NOMO-1 treated with DMSO at 0.1 percent for 48 hours (cell line): ENCODE measurements around the gene AK5.

Source experiments
- DNase-seq: peaks from one replicate; lab custom pipeline; 2025; ENCODE audit not compliant: unreplicated experiment; lab: John Stamatoyannopoulos, UW

Gene AK5

GRCh38 chr1:77538956-77539518 lies 257.2 kb downstream of the AK5 start:
- DNase-seq, result peak; percentile 47

DNA sequence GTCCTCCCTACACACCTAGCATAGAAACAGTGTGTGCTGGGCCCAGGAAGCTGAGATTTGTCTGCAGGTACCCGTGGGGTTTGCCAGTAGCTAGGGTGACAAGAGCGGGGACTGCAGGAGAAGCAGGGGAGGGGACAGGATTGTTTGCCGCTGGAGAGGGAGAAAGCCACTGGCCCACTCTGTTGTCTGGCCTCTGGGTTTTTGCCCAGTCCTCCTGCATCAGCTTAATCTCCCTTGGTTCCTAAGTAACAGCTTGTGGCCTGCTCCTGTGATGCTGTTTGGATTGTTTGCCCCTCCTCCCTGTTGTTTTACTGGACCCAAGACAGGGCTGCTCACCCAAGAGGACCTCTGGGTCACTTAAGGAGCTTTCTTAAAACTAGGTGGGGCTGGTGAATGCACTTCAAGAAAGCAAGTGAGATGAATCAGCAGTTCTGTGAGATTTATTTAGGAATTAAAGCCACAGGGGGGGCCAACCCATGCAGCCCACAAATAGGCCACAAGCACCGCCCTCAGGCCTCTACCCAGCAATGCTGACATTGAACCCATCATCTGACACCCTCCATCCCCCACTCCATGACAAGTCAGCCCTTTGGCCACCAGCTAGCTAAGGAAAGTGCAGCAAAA lies 257.8 kb downstream of the AK5 start:
- DNase-seq, result peak; percentile 45

- DNase-seq, result peak; percentile 57
These were observed 258.8 kb downstream of the AK5 start for GRCh38 chr1:77540501-77541161.

GRCh38 chr1:77541162-77541545 lies 259.3 kb downstream of the AK5 start:
- DNase-seq, result no peak

DNA sequence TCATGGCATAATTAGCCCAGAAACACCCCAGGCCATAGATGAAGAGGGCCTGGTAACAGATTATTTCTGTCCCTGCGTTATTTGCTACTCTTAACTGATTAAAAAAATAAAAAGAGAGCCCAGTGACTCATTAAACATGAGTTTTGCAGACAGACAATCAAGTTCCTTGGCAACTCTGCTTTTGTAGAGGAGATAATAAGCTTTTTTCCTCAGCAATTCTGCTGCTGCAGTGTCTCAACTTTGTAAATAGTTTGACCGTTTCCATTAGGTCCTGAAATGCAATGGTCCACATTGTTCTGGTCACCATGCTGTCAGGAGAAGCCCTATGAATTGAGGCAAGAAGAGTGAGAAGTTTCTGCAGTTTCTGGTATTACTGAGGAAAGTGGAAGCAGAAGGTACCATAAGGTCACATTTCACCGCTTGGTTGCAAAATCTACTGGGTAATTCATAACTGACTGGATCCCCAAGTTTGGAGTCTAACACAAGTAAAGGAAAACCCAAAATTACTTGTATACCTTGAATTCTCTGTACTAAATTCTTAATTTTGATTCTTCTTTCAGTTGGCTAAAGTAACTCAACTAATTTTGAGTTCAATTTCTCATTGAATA lies 261.1 kb downstream of the AK5 start:
- peak; percentile 65 for DNase-seq

- DNase-seq, result no peak
These were observed 262.1 kb downstream of the AK5 start for GRCh38 chr1:77543822-77544448.

DNA sequence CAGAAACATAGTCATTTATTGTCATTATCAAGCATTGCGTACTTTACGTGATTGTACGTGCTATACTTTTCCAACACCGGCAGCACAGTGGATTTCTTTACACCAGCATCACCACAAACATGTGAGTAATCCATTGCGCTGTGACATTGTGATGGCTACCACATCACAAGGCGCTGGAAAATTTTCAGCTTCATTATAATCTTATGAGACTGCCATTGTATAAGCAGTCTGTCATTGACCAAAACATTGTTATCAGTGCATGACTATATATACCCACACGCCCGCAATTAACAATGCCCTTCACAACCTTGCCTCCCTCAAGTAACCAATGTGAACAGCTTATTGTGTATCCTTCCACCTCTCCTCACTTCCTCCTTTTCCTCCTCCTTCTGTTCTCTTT lies 263.0 kb downstream of the AK5 start:
- DNase-seq, result no peak

GRCh38 chr1:77545970-77546369 lies 264.2 kb downstream of the AK5 start:
- DNase-seq, result no peak

DNA sequence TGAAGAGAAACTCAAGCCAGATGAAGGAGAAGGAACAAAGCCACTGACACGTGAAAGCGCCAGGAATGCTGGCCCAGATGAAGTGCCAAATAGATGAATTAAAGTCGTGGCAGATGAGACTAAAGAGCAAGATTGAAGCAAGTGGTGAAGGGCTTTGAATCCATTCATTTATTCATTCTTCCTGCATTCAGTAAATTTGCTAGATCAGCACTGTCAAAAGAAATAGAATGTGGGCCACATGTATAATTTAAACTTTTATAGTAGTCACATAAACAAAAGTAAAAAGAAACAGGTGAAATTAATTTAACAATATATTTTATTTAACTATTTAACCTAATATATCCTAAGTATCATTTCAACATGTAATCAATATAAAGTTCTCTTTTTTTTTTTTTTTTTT lies 265.1 kb downstream of the AK5 start:
- no peak for DNase-seq

DNA sequence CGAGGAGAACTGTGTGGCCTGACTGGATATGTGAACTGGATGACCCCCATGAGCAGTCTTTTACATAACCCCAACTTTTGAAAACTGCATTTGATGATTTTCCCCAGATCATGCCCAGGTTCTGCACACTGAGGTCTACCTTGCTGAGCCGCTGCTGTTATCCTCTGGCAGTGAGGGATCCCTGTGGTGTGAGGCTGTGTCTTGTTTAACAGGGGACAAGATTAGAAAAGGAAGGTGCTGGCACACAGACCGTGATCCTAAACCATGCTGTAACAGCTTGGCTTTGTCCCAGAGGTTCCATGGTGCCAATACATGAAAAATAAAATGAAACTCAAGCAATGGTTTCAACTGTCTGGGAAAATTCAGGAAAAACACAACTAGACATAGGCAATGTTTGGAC lies 266.5 kb downstream of the AK5 start:
- no peak for DNase-seq

- DNase-seq, result no peak
These were observed 268.3 kb downstream of the AK5 start for GRCh38 chr1:77550135-77550534.

DNA sequence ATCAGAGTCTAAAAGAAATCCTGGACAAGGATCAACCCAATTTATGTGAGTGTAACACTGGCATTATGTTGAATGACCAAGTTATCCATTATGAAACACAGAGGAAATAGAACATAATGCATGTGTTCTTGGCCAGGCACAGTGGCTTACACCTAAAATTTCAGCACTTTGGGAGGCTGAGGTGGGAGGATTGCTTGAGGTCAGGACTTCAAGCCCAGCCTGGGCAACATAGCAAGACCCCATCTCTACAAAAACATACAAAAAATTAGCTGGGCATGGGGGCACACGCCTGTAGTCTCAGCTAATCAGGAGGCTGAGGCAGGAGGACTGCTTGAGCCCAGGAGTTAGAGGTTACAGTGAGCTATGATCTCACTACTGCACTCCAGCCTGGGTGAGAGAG lies 270.8 kb downstream of the AK5 start:
- no peak for DNase-seq

DNA sequence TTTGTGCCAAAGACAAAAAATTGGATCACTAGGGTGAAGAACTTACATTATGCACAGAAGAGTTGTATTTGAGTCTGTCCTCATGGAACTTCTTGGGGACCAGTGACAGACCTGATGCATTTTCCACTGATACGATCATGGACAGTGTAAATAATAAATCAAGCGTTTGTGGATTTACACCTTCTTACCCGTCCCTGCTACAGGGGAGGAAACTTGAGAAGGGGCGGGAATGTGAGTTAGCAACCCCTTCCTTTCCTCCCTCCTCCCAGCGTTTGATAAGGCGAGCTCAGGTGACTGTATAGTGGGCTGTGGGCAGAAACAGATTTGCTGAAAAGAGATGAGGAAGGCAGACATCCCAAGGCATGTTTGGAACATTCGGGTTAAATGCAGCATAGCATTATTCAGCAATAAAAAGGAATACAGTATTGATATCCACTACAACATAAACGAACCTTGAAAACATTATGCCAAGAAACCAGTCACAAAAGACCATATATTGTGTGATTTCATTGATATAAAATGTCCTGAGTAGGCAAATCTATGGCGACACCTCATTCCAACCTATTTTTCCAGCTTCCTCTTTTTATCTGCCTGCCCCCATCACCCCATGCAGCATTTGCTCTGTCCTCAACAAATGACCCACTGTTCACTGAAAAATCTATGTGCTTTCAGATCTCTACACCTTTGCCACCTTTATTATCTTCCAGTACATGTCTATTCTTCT lies 271.9 kb downstream of the AK5 start:
- DNase-seq, result no peak

DNA sequence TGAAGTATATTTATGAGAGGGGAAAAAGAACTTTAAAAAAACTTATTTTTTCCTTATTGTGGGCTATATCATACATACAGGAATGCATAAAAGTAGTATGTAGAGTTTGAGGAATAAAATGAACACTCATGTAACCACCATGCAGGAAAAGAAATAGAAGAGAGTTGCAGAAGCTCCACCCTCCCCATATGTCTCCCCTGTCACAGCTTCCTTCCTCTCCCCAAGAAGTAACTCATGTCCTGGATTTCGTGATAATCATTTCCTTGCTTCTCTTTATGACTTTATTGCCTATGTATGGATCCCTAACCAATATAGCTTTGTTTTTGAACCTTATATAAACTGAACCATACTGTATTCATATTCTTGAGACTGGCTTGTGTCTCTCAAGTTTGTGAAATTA lies 274.2 kb downstream of the AK5 start:
- DNase-seq, result peak; percentile 48

- DNase-seq, result no peak
These were observed 275.2 kb downstream of the AK5 start for GRCh38 chr1:77557053-77557452.

- no peak for DNase-seq
These were observed 276.9 kb downstream of the AK5 start for GRCh38 chr1:77558591-77559164.

GRCh38 chr1:77560741-77561140 lies 278.9 kb downstream of the AK5 start:
- DNase-seq, result no peak

- no peak for DNase-seq
These were observed 280.9 kb downstream of the AK5 start for GRCh38 chr1:77562596-77563150.

- no peak for DNase-seq
These were observed 283.5 kb downstream of the AK5 start for GRCh38 chr1:77565321-77565720.

- DNase-seq, result no peak
These were observed 289.8 kb downstream of the AK5 start for GRCh38 chr1:77571642-77572041.

- DNase-seq, result no peak
These were observed 297.7 kb downstream of the AK5 start for GRCh38 chr1:77579547-77579946.
